Stimulated activated naive CD8-positive, alpha-beta T cell treated with anti-CD3 and anti-CD28 coated beads, Interleukin-15, Interleukin-2, amounts not matched to agents 100 U/mL and 50 U/mL, for 24 hours (primary cell): Measurements from ENCODE around the gene MPC2.
"Not testable (repeated sequence)": the region's sequence is repeated elsewhere in the genome, so short reads cannot be mapped to it uniquely, and the experiment has no call there.

ENCODE experiments used
- ATAC-seq: fragments of 150-1000 bp; cut with Tn5 transposase; one replicate; pipeline ENCODE4 v1.10.0; 2021
- DNase-seq: peaks from one replicate; pipeline ENCODE4 v3.0.0; 2021

The MPC2 gene

GRCh38 chr1:167934426-167935215, 2.3 kb downstream of the MPC2 start:
- DNase-seq = no peak
- ATAC-seq = no peak

GRCh38 chr1:167933788-167934187, 3.1 kb downstream of the MPC2 start:
- no peak for DNase-seq
- no peak for ATAC-seq

- DNase-seq = no peak
- no peak for ATAC-seq
These were observed 7.1 kb downstream of the MPC2 start for GRCh38 chr1:167929725-167930124.

- DNase-seq = not testable (repeated sequence)
These were observed 8.0 kb downstream of the MPC2 start for GRCh38 chr1:167928919-167929318.

GRCh38 chr1:167928457-167928852, 8.4 kb downstream of the MPC2 start:
- no peak for ATAC-seq

More at GRCh38 chr1:167928919-167929318, 8.0 kb downstream of the MPC2 start:
- not testable (repeated sequence) for ATAC-seq

GRCh38 chr1:167927046-167927754, 9.7 kb downstream of the MPC2 start:
- DNase-seq = no peak
- ATAC-seq = no peak

More at GRCh38 chr1:167928457-167928852, 8.4 kb downstream of the MPC2 start:
- no peak for DNase-seq

GRCh38 chr1:167926486-167926997, 10.3 kb downstream of the MPC2 start:
- ATAC-seq = no peak

GRCh38 chr1:167924543-167925231, 12.2 kb downstream of the MPC2 start:
- ATAC-seq (no peak), DNase-seq (no peak)

More at GRCh38 chr1:167926486-167926997, 10.3 kb downstream of the MPC2 start:
- DNase-seq = no peak

GRCh38 chr1:167924102-167924501, 12.8 kb downstream of the MPC2 start:
- no peak for ATAC-seq
- DNase-seq = no peak

GRCh38 chr1:167923324-167924056, 13.4 kb downstream of the MPC2 start:
- DNase-seq (no peak), ATAC-seq (no peak)

GRCh38 chr1:167922611-167923074, 14.2 kb downstream of the MPC2 start:
- no peak for ATAC-seq
- no peak for DNase-seq

- DNase-seq (no peak), ATAC-seq (no peak)
These were observed 14.8 kb downstream of the MPC2 start for GRCh38 chr1:167922023-167922422.

- DNase-seq (no peak), ATAC-seq (no peak)
These were observed 19.9 kb downstream of the MPC2 start for GRCh38 chr1:167916766-167917511.

- ATAC-seq (no peak), DNase-seq (no peak)
These were observed 21.3 kb downstream of the MPC2 start for GRCh38 chr1:167915569-167915968.

- ATAC-seq (no peak), DNase-seq (no peak)
These were observed 22.9 kb downstream of the MPC2 start, which contains the start of gene ADCY10 for GRCh38 chr1:167913895-167914496. Gene ADCY10, minus strand, starts transcription at chr1:167914134. Its CDS starts 8,994 bp downstream, at chr1:167905140.

GRCh38 chr1:167912294-167912693, 24.6 kb downstream of the MPC2 start:
- ATAC-seq (no peak), DNase-seq (no peak)

- DNase-seq (no peak), ATAC-seq (no peak)
These were observed 25.5 kb downstream of the MPC2 start for GRCh38 chr1:167911413-167911812.

- no peak for DNase-seq
- no peak for ATAC-seq
These were observed 26.3 kb downstream of the MPC2 start for GRCh38 chr1:167910530-167910929.

GRCh38 chr1:167909691-167910180, 27.1 kb downstream of the MPC2 start:
- DNase-seq (no peak), ATAC-seq (no peak)

- ATAC-seq = no peak
- no peak for DNase-seq
These were observed 31.2 kb downstream of the MPC2 start for GRCh38 chr1:167905671-167906070.
